WERI-Rb-1 (cell line): ENCODE measurements around the gene LAMA5.

Experiments
- DNase-seq: peaks from one replicate; pipeline ENCODE4 v3.0.0-alpha.2; 2020
- H3K27ac ChIP-seq: fragments of 250-450 bp; sonication (Bioruptor Pico); 2 replicates; pipeline ENCODE4 v1.5.1; 2020; ENCODE audit warnings: mild to moderate bottlenecking, moderate library complexity
- H3K27me3 ChIP-seq: fragments of 250-450 bp; sonication (Bioruptor Pico); 2 replicates; pipeline ENCODE4 v1.5.1; 2021; ENCODE audit warnings: mild to moderate bottlenecking, low read depth, moderate library complexity; ENCODE audit not compliant: insufficient read depth, severe bottlenecking
- H3K36me3 ChIP-seq: fragments of 250-450 bp; sonication (Bioruptor Pico); 2 replicates; pipeline ENCODE4 v1.5.1; 2020; ENCODE audit warnings: mild to moderate bottlenecking, moderate library complexity
- H3K4me3 ChIP-seq: 2 replicates; pipeline ENCODE4 v1.5.1; 2011; ENCODE audit warnings: low read depth, mild to moderate bottlenecking, control low read depth, low read length
- H3K9me3 ChIP-seq: fragments of 250-450 bp; sonication (Bioruptor Pico); 2 replicates; pipeline ENCODE4 v1.5.1; 2021; ENCODE audit warnings: mild to moderate bottlenecking, moderate library complexity; ENCODE audit not compliant: severe bottlenecking
- TF ChIP-seq, protein P1 (sequence below): IDR thresholded peaks from 2 replicates; pipeline ENCODE4 v1.5.1; 2011; ENCODE audit warnings: low read depth, mild to moderate bottlenecking, control low read depth, inconsistent platforms, low read length

LAMA5 gene

DNA sequence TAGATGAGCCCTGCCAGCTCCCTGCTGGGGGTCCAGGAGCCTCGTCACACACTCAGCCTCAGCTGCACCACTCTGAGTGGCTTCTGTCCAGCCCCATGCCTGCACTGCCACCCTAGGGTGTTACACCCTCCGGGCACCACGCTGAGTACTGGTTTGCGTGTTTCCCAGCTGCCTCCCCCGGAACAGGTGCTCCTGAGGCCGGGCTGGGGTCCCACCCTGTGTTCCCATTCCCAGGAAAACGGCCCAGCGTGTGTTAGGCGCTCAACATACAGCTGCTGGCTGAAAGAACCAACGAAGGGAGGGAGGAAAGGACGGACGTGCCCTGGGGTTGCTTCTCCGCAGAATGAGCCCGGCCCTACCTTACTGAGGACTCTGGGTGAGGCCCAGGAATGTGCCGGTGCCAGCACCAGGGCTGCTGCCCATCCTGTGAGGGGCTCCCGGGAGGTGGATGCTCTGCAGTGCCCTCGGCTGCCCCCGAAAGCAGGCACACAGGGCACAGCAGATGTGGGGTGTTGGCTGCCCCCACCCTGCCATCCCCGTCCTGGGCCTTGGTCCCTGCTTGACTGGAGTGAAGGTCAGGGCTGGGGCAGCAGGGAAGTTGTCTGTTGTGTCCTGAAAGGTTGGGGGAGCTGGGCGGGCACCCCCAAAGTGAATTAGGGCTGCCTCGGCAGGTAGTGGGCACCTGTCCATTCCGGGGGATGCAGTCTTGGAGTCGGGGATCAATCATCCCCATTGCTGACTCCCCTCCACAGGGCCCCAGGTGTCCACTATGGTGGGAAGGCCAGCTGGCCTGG is 16.3 kb downstream of the LAMA5 start:
- H3K9me3 ChIP-seq, result peaks cover 3% of the 10 kb centered on the region
- H3K4me3 ChIP-seq, result no peak overlapping the region
- peak; percentile 2 for DNase-seq
- TF ChIP-seq, protein P1, sequence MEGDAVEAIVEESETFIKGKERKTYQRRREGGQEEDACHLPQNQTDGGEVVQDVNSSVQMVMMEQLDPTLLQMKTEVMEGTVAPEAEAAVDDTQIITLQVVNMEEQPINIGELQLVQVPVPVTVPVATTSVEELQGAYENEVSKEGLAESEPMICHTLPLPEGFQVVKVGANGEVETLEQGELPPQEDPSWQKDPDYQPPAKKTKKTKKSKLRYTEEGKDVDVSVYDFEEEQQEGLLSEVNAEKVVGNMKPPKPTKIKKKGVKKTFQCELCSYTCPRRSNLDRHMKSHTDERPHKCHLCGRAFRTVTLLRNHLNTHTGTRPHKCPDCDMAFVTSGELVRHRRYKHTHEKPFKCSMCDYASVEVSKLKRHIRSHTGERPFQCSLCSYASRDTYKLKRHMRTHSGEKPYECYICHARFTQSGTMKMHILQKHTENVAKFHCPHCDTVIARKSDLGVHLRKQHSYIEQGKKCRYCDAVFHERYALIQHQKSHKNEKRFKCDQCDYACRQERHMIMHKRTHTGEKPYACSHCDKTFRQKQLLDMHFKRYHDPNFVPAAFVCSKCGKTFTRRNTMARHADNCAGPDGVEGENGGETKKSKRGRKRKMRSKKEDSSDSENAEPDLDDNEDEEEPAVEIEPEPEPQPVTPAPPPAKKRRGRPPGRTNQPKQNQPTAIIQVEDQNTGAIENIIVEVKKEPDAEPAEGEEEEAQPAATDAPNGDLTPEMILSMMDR, result no peak
- no peak overlapping the region for H3K27ac ChIP-seq
- H3K36me3 ChIP-seq, result peaks cover 74% of the 10 kb centered on the region
- H3K27me3 ChIP-seq, result no peaks in the 10 kb centered on the region

- Histone ChIP-seq H3K4me3 (no peak overlapping the region), H3K27ac (no peak overlapping the region), H3K27me3 (no peaks in the 10 kb centered on the region), H3K9me3 (peaks cover 3% of the 10 kb centered on the region), H3K36me3 (peaks cover 79% of the 10 kb centered on the region)
- DNase-seq, result peak; percentile 6
- TF ChIP-seq, protein P1, result no peak
These were observed 16.9 kb downstream of the LAMA5 start for GRCh38 chr20:62350098-62350628.

GRCh38 chr20:62349556-62350097 is 17.5 kb downstream of the LAMA5 start:
- peaks cover 3% of the 10 kb centered on the region for H3K9me3 ChIP-seq
- no peak for DNase-seq
- no peaks in the 10 kb centered on the region for H3K27me3 ChIP-seq
- H3K4me3 ChIP-seq, result no peak overlapping the region
- H3K36me3 ChIP-seq, result peaks cover 79% of the 10 kb centered on the region
- TF ChIP-seq, protein P1, result no peak
- no peak overlapping the region for H3K27ac ChIP-seq

DNA sequence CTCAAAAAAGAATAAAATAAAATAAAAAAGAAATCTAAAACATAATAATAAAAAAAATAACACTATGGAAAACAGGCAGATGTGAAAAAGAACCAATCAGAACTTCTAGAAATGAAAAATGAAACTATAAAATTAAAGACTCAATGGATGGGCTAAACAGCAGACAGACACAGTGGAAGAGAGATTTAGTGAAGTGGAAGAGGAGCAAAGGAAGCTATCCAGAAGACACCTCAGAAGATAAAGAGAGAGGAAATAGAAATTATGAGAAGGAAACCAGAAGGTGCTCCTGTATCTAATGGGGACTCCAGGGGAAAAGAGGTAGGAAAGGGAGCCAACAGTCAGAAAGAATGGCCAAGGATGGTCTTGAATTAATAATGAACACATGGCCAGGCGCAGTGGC is 18.5 kb downstream of the LAMA5 start:
- Histone ChIP-seq H3K9me3 (peaks cover 3% of the 10 kb centered on the region), H3K4me3 (no peak overlapping the region), H3K27me3 (no peaks in the 10 kb centered on the region), H3K27ac (no peak overlapping the region), H3K36me3 (peaks cover 79% of the 10 kb centered on the region)
- TF ChIP-seq, protein P1, result no peak
- no peak for DNase-seq

DNA sequence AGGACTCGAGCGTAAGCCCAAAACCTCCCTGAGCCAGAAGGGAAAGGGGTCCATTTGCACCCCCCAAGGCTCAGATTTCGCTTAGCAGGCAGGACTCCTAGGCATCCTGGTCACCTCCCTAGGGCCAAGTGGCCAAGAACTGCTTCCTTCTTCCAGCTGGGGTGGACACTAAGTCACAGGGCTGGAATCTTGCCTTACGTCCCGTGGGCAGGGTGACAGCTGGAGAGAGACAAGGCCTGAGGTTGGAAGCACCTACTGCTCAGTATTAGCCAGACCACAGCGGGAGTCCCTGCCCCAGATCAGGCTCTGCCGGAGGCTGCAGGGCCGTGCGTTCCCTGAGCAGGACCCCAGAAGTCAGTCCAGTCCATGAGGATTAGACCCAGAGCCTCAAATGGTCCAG is 19.7 kb downstream of the LAMA5 start:
- TF ChIP-seq, protein P1, result no peak
- Histone ChIP-seq H3K4me3 (no peak overlapping the region), H3K27me3 (no peaks in the 10 kb centered on the region), H3K27ac (peak overlapping the region; percentile 18; the same call in 1 of the 2 replicates), H3K9me3 (peaks cover 3% of the 10 kb centered on the region), H3K36me3 (peaks cover 81% of the 10 kb centered on the region)
- DNase-seq, result no peak
